Epithelial cell of esophagus (primary cell): Measurements from ENCODE around the gene AKR7A2.
"Not testable (repeated sequence)": the region's sequence is repeated elsewhere in the genome, so short reads cannot be mapped to it uniquely, and the experiment has no call there.

Experiments
- DNase-seq: peaks from one replicate; pipeline ENCODE4 v3.0.0; 2010; ENCODE audit warnings: low read depth
- H3K4me3 ChIP-seq: 2 replicates; pipeline ENCODE4 v1.5.1; 2011; ENCODE audit warnings: mild to moderate bottlenecking, low read length, control low read depth
- CTCF ChIP-seq: IDR thresholded peaks from 2 replicates; pipeline ENCODE4 v1.5.1; 2011; ENCODE audit warnings: low read depth, mild to moderate bottlenecking, low read length, control low read depth, inconsistent platforms; ENCODE audit not compliant: insufficient read depth; ENCODE audit errors: missing control alignments

Gene AKR7A2

GRCh38 chr1:19287436-19288185 is 24.3 kb downstream of the AKR7A2 start:
- TF ChIP-seq CTCF = no peak
- DNase-seq = no peak
- no peak overlapping the region for H3K4me3 ChIP-seq

GRCh38 chr1:19285807-19286206 is 26.1 kb downstream of the AKR7A2 start:
- not testable (repeated sequence) for DNase-seq, H3K4me3 ChIP-seq

GRCh38 chr1:19285366-19285765 is 26.6 kb downstream of the AKR7A2 start:
- not testable (repeated sequence) for DNase-seq, H3K4me3 ChIP-seq

- H3K4me3 ChIP-seq = no peak overlapping the region
- TF ChIP-seq CTCF = no peak
- no peak for DNase-seq
These were observed 27.1 kb downstream of the AKR7A2 start for GRCh38 chr1:19284881-19285280.

- no peak for DNase-seq
- TF ChIP-seq CTCF = no peak
- H3K4me3 ChIP-seq = no peak overlapping the region
These were observed 28.1 kb downstream of the AKR7A2 start for GRCh38 chr1:19283891-19284290.

- H3K4me3 ChIP-seq = no peak overlapping the region
- TF ChIP-seq CTCF = no peak
- no peak for DNase-seq
These were observed 37.3 kb downstream of the AKR7A2 start for GRCh38 chr1:19274636-19275035.

GRCh38 chr1:19273844-19274531 is 38.0 kb downstream of the AKR7A2 start:
- not testable (repeated sequence) for H3K4me3 ChIP-seq, DNase-seq

GRCh38 chr1:19273106-19273843 is 38.7 kb downstream of the AKR7A2 start:
- H3K4me3 ChIP-seq = no peak overlapping the region
- DNase-seq = no peak
- no peak for TF ChIP-seq CTCF
